ENCODE measurements around the gene TST.

The TST gene

GRCh38 chr22:36966851-36967540 is 52.3 kb downstream of the TST start:
- H3K4me3 ChIP-seq (ENCODE audit: low read length): no peak overlapping the region
- DNase-seq (ENCODE audit: low read depth, low spot score): no peak

- H3K4me3 ChIP-seq (ENCODE audit: low read length): no peak overlapping the region
- DNase-seq (ENCODE audit: low read depth, low spot score): no peak
Observed at GRCh38 chr22:36965696-36966095, 53.6 kb downstream of the TST start.

- DNase-seq (ENCODE audit: low read depth, low spot score): no peak
Observed at GRCh38 chr22:36964106-36964505, 55.1 kb downstream of the TST start.

GRCh38 chr22:36963302-36963701 is 55.9 kb downstream of the TST start:
- H3K4me3 ChIP-seq (ENCODE audit: low read length): no peak overlapping the region
- DNase-seq (ENCODE audit: low read depth, low spot score): no peak

More at GRCh38 chr22:36964106-36964505, 55.1 kb downstream of the TST start:
- H3K4me3 ChIP-seq (ENCODE audit: low read length): no peak overlapping the region

GRCh38 chr22:36961626-36962025 is 57.6 kb downstream of the TST start:
- DNase-seq (ENCODE audit: low read depth, low spot score): no peak
- no peak overlapping the region for H3K4me3 ChIP-seq (ENCODE audit: low read length)
